ENCODE results near the gene PLEKHA1.
A peak's percentile ranks its signal among the peaks of the same experiment; 100 is the strongest.

Gene PLEKHA1

DNA sequence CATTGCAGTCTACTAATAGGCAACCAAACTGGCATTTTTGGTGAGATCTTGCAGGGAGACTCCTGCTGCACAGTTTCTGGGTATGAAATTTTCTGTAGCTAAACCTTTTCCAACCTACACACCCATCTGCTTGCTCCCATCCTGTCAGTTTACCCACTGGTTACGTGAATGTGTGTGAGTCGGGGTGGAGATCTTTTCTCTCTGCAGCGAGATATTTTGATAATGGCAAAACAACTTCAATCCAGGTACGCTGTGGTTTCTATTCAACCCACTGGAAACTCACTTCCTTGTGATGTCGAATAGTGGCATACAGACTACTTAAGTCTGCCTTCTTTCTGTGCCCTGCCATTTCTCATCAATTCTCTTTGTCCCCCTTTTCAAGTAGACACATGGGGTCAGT lies 4.5 kb downstream of the PLEKHA1 start:
- no peak for DNase-seq (ENCODE audit: low spot score)

DNA sequence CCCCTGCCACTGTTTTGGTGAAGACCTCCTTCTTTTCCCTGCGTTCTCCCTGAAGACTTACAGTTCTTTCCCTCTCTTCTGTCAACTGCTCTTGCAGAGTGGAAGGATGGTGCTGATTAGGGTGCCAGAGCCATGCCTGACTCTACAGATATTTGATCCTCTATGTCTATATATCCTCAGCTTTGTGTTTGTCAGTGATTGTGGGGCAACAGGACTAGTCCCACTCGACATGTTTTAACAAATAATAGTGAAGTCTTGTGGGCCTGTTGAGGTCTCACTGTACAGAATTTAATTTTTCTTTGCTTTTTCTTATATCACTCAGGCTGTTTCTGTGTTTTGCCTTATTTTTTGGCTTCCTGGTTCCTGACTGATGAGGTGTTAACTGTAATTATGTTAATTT lies 5.0 kb downstream of the PLEKHA1 start:
- DNase-seq (ENCODE audit: low spot score): no peak

DNA sequence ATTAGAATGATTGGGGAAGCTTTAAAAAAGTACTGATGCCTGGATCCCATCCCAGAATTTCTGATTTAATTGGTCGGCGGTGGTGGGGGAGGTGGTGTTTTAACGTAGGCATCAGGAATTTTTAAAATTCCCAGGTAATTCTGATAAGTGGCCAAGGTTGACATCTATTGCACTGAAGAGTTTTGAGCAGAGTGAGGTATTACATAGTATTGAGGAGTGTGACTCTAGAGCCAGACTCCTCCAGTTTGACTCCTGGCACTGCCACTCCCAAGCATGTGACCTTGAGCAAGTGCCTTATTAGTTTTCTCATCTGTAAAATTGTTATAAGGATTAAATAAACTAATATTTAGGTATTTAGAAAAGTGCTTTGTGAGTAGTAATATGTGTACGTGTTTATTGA lies 6.2 kb downstream of the PLEKHA1 start:
- DNase-seq (ENCODE audit: low spot score): no peak

DNA sequence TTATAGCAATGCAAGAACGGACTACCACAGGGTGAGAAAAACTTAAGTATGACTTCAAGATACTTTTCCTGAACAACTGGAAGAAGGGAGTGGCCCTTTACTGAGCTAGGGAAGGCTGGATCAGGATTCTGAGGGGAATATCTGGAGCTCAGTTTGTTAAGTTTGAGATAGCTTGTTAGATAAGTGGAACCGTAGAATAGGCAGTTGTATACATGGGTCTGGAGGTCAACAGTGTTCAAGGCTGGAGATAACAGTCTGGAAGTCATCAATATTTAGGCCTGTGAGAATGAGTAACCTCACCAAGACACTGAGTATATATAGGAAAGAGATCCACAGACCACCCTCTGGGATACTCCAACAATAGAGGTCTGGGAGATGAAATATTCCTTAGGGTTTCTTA lies 7.2 kb downstream of the PLEKHA1 start:
- no peak for DNase-seq (ENCODE audit: low spot score)

DNA sequence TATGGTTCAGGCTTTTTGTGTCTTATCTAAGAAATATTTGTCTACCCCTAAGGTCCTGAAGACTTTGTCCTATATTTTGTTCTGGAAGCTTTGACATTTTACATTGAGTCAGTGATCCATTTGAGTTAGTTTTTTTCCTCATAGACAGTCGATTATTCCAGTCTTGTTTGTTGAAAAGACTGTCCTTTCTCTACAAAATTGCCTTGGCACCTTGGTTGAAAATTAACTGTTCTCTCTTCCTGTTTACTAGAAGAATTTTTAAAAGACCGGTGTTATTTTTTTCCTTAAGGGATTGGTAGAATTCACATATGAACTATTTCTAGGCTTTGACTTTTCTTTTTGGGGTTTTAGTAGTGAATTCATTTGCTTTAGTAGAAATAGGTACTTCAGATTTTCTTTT lies 12.0 kb downstream of the PLEKHA1 start:
- no peak for DNase-seq (ENCODE audit: low spot score)

DNA sequence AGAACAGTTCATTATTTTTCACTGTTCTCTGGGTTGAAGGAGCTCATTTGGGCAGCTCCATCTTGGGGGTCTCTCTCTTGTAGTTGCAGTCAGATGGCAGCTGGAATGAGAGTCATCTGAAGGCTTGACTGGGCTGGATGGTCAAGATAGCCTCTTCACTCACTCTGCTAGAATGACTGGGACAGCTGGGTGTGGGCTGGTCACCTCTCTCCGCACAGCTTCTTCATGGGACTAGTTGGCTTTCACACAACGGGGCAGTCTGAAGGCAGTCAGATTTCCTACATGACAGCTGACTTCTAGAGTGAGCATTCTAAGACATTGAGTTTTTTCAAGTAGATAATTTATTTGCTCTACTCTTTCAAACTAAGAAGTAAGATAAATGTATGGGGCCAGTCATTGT lies 13.1 kb downstream of the PLEKHA1 start:
- no peak for DNase-seq (ENCODE audit: low spot score)

DNA sequence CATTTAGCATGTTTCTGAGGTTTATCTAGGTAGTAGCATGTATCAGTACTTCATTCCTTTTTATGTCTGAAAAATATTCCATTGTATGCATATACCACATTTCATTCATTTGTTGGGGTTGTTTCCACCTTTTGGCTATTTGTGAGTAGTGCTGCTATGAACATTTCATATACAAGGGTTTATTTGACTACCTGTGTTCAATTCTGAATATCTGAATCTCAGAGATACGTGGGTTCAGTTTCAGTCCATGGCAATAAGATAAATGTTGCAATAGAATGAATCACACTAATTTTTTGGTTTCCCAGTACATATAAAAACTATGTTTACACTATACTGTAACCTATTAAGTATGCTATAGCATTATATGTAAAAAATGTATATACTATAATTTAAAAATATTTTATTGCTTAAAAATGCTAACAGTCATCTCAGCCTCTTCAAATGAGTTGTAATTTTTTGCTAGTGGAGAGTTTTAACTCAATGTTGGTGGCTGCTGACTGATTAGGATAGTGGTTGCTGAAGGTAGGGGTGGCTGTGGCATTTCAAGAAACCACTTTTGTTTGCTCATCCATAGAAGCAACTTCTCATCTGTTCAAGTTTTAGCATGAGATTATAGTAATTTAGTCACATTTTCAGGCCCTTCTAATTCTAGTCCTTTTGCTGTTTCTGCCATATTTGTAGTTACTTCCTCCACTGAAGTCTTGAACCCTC lies 13.9 kb downstream of the PLEKHA1 start:
- DNase-seq (ENCODE audit: low spot score): no peak

DNA sequence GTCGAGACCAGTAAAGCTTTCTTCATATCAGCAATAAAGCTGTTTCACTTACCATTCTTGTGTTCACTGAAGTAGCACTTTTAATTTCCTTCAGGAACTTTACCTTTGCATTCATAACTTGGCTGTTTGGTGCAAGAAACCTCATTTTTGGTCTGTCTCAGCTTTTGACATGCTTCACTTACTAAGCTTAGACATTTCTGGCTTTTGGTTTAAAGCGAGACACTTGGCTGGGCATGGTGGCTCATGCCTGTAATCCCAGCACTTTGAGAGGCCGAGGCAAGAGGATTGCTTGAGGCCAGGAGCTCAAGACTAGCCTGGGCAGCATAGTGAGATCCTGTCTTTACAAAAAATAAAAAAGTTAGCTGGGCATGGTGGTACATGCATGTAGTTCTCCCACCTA lies 15.8 kb downstream of the PLEKHA1 start:
- no peak for DNase-seq (ENCODE audit: low spot score)

DNA sequence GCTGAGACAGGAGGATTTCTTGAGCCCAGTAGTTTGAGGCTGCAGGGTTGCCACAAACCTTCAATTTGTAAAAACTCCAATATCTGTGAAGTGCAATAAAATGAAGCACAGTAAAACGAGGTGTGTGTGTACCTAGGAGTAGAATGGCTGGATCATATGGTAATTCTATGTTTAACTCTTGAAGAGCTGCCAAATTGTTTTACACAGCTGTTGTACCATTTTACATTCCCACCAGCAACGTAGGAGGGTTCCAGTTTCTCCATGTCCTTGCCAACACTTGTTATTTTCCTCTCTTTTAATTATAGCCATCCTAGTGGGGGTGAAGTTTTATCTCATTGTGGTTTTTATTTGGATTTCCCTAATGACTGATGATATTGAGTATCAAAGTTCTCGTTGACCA lies 16.2 kb downstream of the PLEKHA1 start:
- no peak for DNase-seq (ENCODE audit: low spot score)

DNA sequence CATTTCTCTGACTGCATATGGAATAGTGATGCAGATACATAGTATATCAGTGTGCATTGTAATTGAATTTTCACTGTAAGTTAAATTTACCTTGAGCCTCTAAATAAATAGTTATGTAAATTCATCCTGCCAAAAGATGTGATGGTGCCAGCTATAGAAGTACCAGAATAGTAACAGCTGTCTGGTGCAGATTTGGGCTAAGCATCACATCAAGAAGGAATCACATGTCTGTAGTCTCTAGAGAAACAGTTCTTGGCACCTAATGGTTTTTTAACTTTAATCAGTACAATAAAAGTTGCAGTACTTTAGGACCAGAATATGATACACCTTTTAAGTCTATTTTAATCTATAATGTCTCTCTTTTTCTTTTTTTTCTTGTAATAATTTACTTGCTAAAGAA lies 17.4 kb downstream of the PLEKHA1 start:
- DNase-seq (ENCODE audit: low spot score): no peak

DNA sequence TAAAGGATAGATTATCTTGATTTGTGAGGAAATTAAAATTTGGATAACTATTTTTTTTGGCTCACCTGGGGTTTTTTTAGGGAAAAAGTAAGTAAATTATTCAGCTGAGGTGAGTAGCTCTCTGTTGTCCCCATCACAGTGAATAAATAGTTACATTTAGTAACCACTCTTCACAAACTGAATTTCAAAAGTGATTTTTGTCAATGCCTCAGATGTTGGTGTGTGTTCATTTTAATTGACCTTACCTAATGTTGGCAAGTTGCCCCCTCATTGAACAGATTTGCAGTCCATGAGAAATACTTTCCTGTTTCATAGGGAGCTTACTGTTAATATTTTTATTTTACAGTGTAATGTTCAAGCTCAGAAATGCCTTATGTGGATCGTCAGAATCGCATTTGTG lies 18.3 kb downstream of the PLEKHA1 start:
- no peak for DNase-seq (ENCODE audit: low spot score)

DNA sequence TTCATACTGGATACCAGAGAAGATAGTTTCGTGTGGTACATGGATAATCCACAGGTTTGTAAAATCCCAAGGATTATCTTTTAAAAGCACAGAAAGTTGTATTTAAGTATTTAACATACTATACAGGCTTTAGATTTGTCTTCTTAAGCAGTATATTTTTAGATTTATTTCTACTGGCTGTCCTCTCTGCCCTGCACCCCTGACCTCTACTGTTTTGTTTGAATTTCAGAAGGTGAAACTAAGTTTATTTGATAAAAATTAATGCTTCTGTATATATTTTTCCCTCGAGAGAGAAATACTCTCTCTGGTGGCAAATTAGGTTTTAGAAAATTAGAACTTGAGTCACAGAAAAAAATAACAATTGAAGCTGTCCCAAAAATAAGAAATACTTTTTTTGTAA lies 18.8 kb downstream of the PLEKHA1 start:
- DNase-seq (ENCODE audit: low spot score): no peak

DNA sequence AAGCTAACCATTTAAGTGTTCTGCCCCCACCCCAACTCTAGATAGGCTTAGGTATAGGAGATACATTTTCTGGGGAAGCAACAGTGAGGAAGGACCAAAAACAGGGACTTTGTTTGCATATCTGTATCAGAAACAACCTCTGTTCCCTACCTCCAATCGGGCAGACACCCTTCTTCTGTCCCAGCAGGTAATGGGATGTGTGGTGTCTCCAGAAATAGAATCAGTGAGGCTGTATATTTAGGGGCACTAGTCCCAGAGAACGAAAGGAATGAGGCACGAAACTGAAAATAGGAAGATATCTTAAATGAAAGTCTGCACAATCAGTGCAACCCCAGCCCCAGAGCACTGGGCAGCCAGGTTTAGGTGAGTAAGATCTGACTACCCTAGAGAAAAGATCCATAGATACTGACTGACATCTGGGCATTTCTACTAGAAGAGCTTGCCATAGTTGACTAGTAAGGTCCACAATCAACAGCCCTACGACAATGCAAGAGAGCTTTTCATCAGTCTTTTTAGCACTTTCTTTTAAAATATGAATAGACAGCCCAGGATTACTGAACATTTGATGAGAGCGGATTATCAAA lies 28.1 kb downstream of the PLEKHA1 start:
- no peak for DNase-seq (ENCODE audit: low spot score)

DNA sequence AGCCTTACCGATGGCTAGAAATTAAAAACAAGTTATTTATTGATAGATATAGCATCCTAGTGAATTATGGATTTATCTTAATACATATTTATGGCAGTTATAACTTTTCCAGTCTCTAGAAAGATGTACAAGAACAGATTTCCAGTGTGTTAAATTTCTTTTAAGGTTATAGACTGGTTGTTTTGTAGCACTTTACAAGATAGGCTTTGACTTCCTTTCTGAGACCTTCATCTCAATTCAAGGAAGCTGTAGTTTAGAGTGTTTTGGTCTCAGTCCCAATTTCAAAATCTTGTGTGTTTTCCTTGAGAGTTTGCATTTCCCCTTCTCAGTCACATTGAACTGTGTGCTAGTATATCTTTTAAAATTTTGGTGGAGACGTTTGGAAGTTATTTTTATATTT lies 30.1 kb downstream of the PLEKHA1 start:
- no peak for DNase-seq (ENCODE audit: low spot score)

DNA sequence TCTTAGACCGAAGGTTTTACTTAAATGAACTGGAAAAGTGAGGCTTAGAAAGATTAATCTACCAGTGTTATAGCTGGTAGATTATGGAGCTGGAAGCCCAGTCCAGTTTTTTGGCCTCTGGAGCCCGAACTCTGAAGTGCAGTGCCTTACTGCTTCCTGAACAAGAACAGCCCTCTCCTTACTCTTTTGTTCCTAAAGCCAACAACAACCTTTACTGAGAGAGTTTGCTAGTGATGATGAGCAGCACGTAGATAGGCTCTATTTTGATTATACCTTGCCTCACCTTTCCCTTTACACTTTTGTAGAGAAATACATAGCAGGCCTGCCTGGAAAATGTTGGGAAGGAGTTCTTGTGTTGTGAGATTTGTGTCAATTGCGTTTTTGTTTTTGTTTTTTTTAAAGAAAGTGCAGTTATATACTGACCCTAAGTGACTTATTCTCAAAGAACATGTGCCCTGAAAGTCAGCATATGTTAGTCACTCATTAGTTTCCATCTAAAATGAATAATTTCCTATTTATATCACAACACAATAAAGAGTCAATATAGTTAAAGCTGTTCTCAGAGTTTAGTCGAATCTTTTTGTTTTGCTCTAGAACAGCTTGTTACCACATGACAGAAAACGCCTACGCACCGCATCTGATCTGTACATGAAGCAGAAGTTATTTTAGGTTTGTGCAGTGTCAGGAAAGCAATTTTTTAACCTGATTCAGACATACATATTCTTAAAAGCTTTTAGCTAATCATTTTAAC lies 33.0 kb downstream of the PLEKHA1 start:
- DNase-seq (ENCODE audit: low spot score): no peak

DNA sequence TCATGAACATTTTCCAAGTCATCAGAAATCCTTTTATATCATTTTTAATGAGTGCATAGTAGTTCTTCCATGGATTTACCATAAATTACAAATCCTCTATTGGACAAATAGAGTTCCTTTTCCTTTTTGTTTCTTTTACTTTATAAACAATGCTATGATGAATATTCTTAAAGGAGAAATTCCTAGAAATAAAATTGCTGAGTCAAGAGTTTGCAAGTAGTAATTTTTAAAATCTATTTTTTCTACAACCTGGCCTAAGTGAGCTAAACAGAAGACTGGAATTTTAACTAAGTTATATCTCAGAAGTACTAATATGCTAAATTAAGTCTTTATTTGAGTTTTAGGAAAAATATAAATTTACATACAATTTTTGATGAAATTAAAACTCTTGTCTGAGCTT lies 38.8 kb downstream of the PLEKHA1 start:
- no peak for DNase-seq (ENCODE audit: low spot score)

DNA sequence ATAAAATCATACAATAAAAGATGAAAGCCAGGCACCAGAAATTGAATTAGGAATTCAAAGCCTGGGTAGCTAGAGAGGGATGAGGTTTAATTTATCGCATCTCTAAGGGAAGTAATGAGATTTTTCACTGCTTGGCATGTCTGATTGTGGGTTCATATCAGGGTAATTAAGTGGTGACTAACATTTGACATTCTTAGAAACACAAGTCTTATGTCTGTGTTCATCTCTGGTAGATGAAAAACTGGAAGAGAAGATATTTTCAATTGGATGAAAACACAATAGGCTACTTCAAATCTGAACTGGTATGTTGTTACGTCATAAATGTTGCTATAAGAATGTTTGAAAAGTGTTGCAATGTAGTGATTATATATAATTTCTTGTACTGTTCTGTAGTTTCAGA lies 43.2 kb downstream of the PLEKHA1 start:
- peak; percentile 15 for DNase-seq (ENCODE audit: low spot score)

DNA sequence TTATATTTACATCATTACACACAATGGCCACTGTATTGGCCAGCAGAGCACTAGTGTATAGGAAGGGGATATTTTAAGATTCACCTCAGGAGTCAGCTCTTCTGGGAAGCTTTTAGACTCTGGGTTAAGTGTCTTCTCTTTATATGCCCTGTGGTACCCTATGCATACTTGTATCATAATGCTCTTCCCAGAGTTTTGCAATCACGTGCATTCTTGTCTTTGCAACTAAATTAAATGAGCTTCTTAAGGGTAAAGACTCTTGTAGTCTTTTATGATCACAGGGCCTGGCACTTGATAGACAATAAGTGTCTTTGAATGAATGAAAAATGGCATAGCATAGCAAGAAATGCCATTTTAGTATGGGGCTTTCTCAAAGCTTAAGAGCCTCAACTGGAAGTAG lies 44.5 kb downstream of the PLEKHA1 start:
- DNase-seq (ENCODE audit: low spot score): no peak

DNA sequence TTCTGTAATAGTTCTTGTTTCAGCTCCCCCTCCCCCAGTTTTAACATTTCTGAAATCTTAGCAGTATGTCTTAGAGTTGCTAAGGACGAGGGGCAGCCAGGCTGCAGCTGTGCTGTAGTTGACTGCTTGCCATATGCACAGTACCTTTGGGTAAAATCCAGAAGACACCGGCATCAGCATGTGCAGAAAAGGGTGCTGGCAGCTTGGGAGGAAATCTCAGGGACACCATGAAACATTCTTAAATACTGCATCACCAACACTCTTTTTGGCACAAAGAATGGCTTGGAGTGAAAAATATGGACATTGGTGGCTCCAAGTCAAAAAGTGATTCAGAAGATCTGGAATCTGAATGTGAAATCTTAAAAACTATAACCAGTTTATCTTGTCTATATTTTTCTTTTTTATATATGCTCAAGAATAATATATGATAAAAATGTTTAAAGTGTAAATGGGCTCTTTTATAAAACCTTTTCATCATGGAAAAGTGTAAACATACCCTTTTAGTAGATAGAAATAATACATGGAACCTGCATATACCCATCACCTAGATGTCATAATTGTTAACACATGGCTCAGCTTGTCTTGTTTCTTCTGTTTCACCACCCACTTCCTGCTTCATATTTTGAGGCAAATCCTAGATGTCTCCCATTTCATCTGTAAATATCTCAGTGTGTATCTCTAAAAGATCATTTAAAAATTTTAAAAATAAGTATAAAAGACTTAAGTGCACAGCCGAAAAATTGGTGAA lies 45.5 kb downstream of the PLEKHA1 start:
- DNase-seq (ENCODE audit: low spot score): no peak

DNA sequence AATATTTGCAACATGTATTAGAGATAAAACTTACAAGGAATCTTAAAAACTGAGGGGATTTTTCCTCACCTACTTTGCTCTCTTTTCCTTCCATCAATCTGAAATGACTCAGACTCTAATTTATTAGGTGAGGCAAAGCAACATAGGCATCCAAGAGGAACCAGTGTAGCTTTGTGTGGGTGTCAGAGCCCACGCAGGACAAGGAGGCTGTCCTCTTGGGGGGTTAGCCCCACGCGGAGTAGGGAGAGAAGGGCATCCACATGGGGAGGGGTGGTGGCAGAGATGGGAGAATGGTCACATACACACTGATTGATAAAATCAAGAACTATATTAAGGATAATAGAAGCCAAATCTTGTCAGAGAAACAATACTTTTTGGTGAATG lies 46.1 kb downstream of the PLEKHA1 start:
- no peak for DNase-seq (ENCODE audit: low spot score)

DNA sequence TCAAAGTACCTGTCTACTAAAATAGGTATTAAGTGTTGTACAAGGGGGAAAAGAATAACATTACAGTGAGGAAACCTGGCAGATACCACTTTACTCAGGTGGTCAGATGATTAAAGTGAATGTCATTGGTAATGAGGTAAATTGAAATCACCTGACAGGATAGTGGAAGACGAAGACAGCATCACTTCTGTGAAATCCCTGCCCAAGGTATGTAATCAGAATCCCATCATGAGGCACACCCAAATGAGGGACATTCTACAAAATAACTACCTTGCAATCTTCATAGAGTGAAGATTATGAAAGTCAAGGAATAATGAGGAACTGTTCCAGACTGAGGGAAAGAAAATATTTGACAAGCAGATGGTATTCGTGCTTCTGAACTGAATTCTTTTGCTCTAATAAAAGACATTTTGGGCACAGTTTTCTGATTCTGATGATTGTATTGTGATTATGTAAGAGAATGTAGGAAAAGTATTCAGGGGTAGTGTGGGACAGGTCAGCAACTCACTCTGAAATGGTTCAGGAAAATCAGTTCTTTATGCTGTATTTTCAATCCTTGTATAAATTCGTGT lies 46.6 kb downstream of the PLEKHA1 start:
- DNase-seq (ENCODE audit: low spot score): no peak

DNA sequence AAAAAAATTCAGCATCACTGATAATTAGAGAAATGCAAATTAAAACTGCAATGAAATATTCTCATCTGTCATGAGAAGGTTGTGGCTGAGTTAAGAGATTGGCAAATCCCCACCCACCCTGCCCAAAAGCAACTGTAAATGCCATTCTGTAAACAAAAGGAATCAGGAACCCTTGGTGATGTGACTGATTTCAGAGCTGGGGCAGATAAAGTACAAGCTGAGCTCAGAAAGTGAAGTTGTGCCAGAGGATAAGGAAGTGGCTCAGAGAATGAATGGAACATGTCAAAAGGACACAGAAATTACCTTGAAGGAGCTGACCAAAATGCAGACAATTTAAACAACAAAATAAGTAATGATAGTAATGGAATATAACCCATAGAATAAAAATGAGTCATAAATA lies 47.2 kb downstream of the PLEKHA1 start:
- DNase-seq (ENCODE audit: low spot score): no peak

All from CD4-positive, alpha-beta T cell treated with Interleukin-2 at 100 ng/mL for 4 hours (primary cell).